Measurements from ENCODE around the gene DNAJA4.

The DNAJA4 gene

DNA sequence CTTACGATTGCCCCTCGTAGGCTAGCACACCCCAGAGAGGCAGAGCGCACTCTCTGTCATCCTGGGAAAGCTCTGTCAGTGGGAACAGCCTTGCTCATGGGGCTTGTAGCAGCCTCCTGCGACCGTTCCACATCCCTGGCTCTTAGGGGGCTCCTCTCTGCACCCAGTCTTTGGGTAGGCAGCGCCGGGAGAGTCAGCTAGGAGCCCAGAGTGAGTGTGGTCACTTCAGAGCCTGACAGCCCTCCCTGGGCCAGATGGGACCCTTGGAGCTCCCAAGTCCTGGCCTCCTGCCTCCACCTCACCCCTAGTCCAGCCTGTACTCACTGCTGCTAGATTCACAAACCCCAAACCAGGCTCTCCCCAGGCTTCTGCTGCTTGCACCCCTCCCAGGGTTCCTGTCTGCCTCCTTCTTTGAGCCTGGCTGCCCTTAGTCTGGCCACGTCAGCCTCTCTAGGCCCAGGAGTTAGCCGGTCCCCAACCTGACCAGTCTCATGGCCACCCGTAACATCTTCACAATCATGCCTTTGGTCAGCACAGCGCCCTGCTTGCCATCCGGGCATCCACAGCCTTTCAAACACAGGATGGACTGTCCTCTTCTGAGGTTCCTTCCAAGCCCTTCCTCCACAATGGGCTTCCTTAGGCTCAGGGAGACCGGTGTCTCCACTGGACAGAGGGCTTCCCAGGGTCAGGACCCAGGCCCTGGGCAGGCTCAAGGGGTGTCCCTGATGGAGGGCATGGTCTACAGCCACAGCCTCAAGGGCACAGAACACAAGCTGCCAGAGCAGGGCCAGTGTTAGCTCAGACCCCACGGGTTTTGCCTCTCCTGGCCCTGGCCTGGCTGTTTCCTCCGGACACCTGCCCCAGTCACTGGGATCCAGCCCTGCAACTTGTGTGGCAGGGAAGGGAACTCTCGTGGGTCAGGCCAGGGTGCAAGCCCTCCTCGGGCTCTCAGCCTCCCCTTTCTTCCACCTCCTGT, 34.6 kb upstream of the DNAJA4 start:
- Histone ChIP-seq H3K4me1 (ENCODE audit: control insufficient read depth, insufficient read depth, low read length) (peaks cover 1% of the 10 kb centered on the region), H3K36me3 (ENCODE audit: control insufficient read depth, insufficient read depth, low read length) (no peaks in the 10 kb centered on the region), H3K27me3 (ENCODE audit: control insufficient read depth, insufficient read depth, low read length) (no peaks in the 10 kb centered on the region), H3K27ac (ENCODE audit: low read length) (no peak overlapping the region), H3K9me3 (ENCODE audit: control insufficient read depth, insufficient read depth, low read length) (no peaks in the 10 kb centered on the region), H3K4me3 (ENCODE audit: low read length) (no peak overlapping the region)
- no peak for DNase-seq (ENCODE audit: low read depth, low spot score)
- no CpG with 5 or more reads among the region's 17 CpGs for WGBS (ENCODE audit: insufficient coverage, insufficient read length)

DNA sequence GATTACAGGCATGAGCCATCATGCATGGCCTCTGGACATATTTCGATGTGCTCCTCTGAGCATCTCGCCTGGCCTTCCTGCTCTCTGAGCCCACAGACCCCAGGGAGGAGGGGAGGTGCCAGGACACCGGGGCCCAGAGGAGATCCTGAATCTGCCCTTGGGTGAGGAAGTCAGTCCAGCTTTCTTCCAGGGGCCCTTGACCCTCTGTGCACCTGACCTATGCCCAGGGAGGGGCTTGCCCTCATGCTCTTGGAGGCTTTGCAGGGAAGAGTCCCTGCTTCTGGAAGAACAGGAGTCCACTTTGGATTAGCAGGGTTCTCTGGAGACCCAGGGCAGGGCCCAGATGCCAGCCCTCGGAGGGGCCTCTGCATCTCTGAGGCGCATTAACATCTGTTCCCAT, 31.4 kb upstream of the DNAJA4 start:
- no CpG with 5 or more reads among the region's 5 CpGs for whole genome bisulfite sequencing (ENCODE audit: insufficient coverage, insufficient read length)
- Histone ChIP-seq H3K36me3 (ENCODE audit: control insufficient read depth, insufficient read depth, low read length) (no peaks in the 10 kb centered on the region), H3K27me3 (ENCODE audit: control insufficient read depth, insufficient read depth, low read length) (no peaks in the 10 kb centered on the region), H3K9me3 (ENCODE audit: control insufficient read depth, insufficient read depth, low read length) (no peaks in the 10 kb centered on the region), H3K4me1 (ENCODE audit: control insufficient read depth, insufficient read depth, low read length) (peaks cover 4% of the 10 kb centered on the region), H3K4me3 (ENCODE audit: low read length) (no peak overlapping the region), H3K27ac (ENCODE audit: low read length) (no peak overlapping the region)
- DNase-seq (ENCODE audit: low read depth, low spot score): no peak

DNA sequence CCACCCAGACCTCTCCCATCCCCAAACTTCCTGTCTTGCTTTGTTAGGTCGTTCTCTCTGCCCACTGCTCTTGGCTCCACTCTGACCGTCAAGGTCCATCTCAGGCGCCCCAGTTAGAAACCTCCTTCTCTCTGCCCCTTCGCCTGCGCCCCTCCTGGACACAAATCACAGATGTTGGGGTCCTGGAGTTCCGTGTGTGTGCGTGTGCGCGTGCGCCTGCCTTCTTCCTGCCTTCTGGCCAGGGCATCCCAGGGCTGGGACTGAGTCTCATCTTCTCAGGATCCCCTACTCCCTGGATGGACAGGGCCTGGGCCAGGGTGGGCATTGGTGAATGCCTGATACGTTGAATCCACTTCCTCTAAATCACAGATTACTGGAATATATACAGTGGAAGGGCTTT, 30.9 kb upstream of the DNAJA4 start:
- no peaks in the 10 kb centered on the region for H3K36me3 ChIP-seq (ENCODE audit: control insufficient read depth, insufficient read depth, low read length)
- H3K27me3 ChIP-seq (ENCODE audit: control insufficient read depth, insufficient read depth, low read length): no peaks in the 10 kb centered on the region
- WGBS (ENCODE audit: insufficient coverage, insufficient read length): no CpG with 5 or more reads among the region's 11 CpGs
- H3K27ac ChIP-seq (ENCODE audit: low read length): no peak overlapping the region
- H3K4me1 ChIP-seq (ENCODE audit: control insufficient read depth, insufficient read depth, low read length): peaks cover 4% of the 10 kb centered on the region
- no peaks in the 10 kb centered on the region for H3K9me3 ChIP-seq (ENCODE audit: control insufficient read depth, insufficient read depth, low read length)
- DNase-seq (ENCODE audit: low read depth, low spot score): no peak
- H3K4me3 ChIP-seq (ENCODE audit: low read length): no peak overlapping the region

DNA sequence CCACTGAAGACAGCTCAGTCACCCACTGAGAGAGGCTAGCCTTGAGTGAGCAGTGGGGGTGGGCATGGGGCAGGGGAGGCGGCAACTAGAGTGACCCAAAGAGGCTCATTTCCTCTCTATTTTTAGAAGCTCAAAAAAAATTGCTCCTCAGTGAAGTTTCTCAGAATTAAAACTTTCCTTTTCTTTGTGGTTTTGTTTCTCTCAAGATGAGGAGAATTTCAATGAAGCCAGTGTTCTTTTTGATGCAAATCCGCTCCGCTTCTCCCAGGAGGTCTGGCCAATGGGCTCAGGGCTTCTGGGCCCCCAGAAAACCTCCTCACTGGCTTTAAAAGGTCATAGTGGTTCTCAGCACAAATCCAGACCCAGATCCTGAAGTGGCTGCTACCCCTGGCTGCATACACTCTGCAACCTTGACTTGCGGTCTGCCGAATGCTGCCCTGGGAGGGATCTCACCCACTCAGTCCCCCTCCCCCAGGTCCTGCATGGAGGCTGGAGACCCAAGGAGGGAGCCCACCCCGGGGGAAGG, 29.8 kb upstream of the DNAJA4 start, which contains the start of gene ACSBG1:
Gene ACSBG1 (minus strand): TSS at position 51 of the 526 bp plus-strand sequence. CDS start 64 bp downstream, outside the sequence.
- Histone ChIP-seq H3K9me3 (ENCODE audit: control insufficient read depth, insufficient read depth, low read length) (no peaks in the 10 kb centered on the region), H3K27me3 (ENCODE audit: control insufficient read depth, insufficient read depth, low read length) (no peaks in the 10 kb centered on the region), H3K36me3 (ENCODE audit: control insufficient read depth, insufficient read depth, low read length) (no peaks in the 10 kb centered on the region), H3K27ac (ENCODE audit: low read length) (no peak within 1 kb of the TSS), H3K4me1 (ENCODE audit: control insufficient read depth, insufficient read depth, low read length) (peaks cover 4% of the 10 kb centered on the region), H3K4me3 (ENCODE audit: low read length) (no peak within 1 kb of the TSS)
- WGBS (ENCODE audit: insufficient coverage, insufficient read length): no CpG with 5 or more reads among the region's 6 CpGs
- DNase-seq (ENCODE audit: low read depth, low spot score): no peak

DNA sequence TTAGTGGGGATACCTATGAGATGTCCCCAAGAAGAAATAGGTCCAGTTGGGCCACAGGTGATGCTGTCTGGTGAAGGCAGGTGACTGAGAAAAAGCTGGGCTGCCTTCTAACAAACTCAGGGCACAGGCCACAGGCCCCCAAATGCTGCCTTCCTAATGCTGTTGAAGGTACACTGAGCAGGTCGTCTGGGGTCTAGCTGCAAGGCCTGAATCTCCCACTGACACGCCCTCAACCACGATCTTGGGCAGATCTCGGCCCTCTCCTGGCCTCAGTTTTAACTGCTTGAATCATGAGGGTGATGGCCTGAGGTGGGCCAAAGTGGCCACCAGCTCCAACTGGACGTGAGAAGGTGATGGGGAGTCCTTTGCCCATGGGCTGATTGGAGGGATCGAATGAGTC, 27.9 kb upstream of the DNAJA4 start:
- no peak overlapping the region for H3K4me3 ChIP-seq (ENCODE audit: low read length)
- H3K27me3 ChIP-seq (ENCODE audit: control insufficient read depth, insufficient read depth, low read length): no peaks in the 10 kb centered on the region
- no peak for DNase-seq (ENCODE audit: low read depth, low spot score)
- no CpG with 5 or more reads among the region's 6 CpGs for WGBS (ENCODE audit: insufficient coverage, insufficient read length)
- no peaks in the 10 kb centered on the region for H3K36me3 ChIP-seq (ENCODE audit: control insufficient read depth, insufficient read depth, low read length)
- H3K27ac ChIP-seq (ENCODE audit: low read length): no peak overlapping the region
- no peaks in the 10 kb centered on the region for H3K9me3 ChIP-seq (ENCODE audit: control insufficient read depth, insufficient read depth, low read length)
- H3K4me1 ChIP-seq (ENCODE audit: control insufficient read depth, insufficient read depth, low read length): peaks cover 4% of the 10 kb centered on the region

DNA sequence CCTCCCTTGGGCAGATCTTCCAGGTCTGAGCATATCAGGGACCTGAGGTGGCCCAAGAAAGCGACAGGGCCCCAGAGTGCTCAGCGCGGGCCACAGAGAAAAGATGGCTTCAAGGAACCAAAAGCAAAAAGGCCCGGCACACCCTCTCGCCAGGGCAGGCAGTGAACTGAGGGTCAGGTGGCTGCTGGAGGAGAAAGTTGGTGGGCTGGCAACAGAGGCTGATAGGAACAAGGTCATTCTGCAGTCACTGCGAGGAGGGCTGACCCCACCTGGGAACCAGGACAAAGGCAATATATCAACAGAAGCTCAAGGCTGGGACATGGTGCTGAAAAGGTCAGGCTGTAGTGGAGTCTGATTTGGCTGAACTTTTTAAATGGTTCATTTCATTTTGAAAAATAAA, 27.2 kb upstream of the DNAJA4 start:
- Histone ChIP-seq H3K27me3 (ENCODE audit: control insufficient read depth, insufficient read depth, low read length) (no peaks in the 10 kb centered on the region), H3K27ac (ENCODE audit: low read length) (no peak overlapping the region), H3K4me1 (ENCODE audit: control insufficient read depth, insufficient read depth, low read length) (peaks cover 4% of the 10 kb centered on the region), H3K9me3 (ENCODE audit: control insufficient read depth, insufficient read depth, low read length) (no peaks in the 10 kb centered on the region), H3K4me3 (ENCODE audit: low read length) (no peak overlapping the region), H3K36me3 (ENCODE audit: control insufficient read depth, insufficient read depth, low read length) (no peaks in the 10 kb centered on the region)
- no CpG with 5 or more reads among the region's 6 CpGs for WGBS (ENCODE audit: insufficient coverage, insufficient read length)
- DNase-seq (ENCODE audit: low read depth, low spot score): no peak

DNA sequence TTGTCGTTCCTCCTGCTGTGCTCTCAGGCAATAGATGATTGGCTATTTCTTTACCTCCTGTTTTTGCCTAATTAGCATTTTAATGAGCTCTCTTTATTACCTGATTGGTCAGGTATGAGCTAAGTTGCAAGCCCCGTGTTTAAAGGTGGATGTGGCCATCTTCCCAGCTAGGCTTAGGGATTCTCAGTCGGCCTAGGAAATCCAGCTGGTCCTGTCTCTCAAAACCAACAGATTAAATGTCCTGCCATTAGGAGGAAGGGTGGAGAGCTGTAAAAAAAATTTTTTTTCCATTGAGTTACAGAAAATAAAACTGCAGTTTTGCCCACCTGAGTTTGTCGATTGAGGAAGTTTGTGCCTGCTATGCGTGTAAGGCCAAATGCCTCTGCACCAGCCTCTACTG, 24.6 kb upstream of the DNAJA4 start:
- WGBS (ENCODE audit: insufficient coverage, insufficient read length): no CpG with 5 or more reads among the region's 5 CpGs
- no peaks in the 10 kb centered on the region for H3K9me3 ChIP-seq (ENCODE audit: control insufficient read depth, insufficient read depth, low read length)
- H3K27me3 ChIP-seq (ENCODE audit: control insufficient read depth, insufficient read depth, low read length): no peaks in the 10 kb centered on the region
- H3K4me1 ChIP-seq (ENCODE audit: control insufficient read depth, insufficient read depth, low read length): peaks cover 6% of the 10 kb centered on the region
- no peaks in the 10 kb centered on the region for H3K36me3 ChIP-seq (ENCODE audit: control insufficient read depth, insufficient read depth, low read length)
- no peak for DNase-seq (ENCODE audit: low read depth, low spot score)
- H3K4me3 ChIP-seq (ENCODE audit: low read length): no peak overlapping the region
- no peak overlapping the region for H3K27ac ChIP-seq (ENCODE audit: low read length)

DNA sequence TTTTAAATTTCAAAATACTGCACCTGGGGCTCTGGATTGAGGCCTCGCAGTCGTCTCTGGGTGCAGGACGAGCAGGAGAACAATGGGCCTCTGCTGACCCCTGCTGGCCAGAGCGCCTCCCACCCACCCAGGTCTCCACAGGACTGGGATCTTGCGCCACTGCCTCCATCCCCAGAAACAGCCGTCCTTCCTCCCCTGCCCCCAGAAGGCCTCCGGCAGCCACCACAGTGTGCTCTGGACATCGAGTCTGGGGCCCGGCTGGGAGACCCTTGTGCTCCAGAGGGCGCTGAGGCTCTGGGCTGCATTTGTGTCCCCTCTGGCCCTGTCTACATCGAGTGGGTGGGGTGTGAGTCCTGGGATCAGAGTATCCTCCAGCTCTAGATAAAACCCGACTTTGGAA, 23.3 kb upstream of the DNAJA4 start:
- Histone ChIP-seq H3K4me3 (ENCODE audit: low read length) (no peak overlapping the region), H3K27me3 (ENCODE audit: control insufficient read depth, insufficient read depth, low read length) (no peaks in the 10 kb centered on the region), H3K9me3 (ENCODE audit: control insufficient read depth, insufficient read depth, low read length) (no peaks in the 10 kb centered on the region), H3K27ac (ENCODE audit: low read length) (no peak overlapping the region), H3K4me1 (ENCODE audit: control insufficient read depth, insufficient read depth, low read length) (0 out of 2 replicates have a peak, but pooled peaks cover 4% of the 10 kb centered on the region), H3K36me3 (ENCODE audit: control insufficient read depth, insufficient read depth, low read length) (no peaks in the 10 kb centered on the region)
- no CpG with 5 or more reads among the region's 12 CpGs for WGBS (ENCODE audit: insufficient coverage, insufficient read length)
- DNase-seq (ENCODE audit: low read depth, low spot score): peak; percentile 71

DNA sequence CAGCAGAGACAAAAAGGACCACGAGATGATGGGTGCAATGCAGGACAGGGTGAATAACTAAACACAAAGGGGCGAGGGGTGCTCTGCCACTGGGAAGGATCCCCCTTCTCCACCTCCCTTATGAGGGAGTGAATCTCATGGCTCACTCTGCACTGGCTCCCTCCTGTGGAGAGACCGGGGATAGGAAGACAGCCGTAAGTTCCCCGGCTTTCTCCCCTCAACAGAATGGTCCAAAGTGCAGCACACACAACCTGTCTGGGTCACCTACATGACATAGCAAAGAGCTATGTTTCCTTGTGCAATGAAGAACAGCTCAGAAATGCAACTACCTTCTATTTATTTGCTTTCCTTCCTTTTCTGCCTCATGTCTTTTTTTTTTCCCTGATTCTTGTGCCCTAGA, 22.2 kb upstream of the DNAJA4 start:
- H3K36me3 ChIP-seq (ENCODE audit: control insufficient read depth, insufficient read depth, low read length): no peaks in the 10 kb centered on the region
- H3K27me3 ChIP-seq (ENCODE audit: control insufficient read depth, insufficient read depth, low read length): no peaks in the 10 kb centered on the region
- H3K4me3 ChIP-seq (ENCODE audit: low read length): no peak overlapping the region
- 0 out of 2 replicates have a peak, but pooled peaks cover 4% of the 10 kb centered on the region for H3K4me1 ChIP-seq (ENCODE audit: control insufficient read depth, insufficient read depth, low read length)
- no peak for DNase-seq (ENCODE audit: low read depth, low spot score)
- WGBS (ENCODE audit: insufficient coverage, insufficient read length): no CpG with 5 or more reads among the region's 5 CpGs
- no peak overlapping the region for H3K27ac ChIP-seq (ENCODE audit: low read length)
- H3K9me3 ChIP-seq (ENCODE audit: control insufficient read depth, insufficient read depth, low read length): no peaks in the 10 kb centered on the region

DNA sequence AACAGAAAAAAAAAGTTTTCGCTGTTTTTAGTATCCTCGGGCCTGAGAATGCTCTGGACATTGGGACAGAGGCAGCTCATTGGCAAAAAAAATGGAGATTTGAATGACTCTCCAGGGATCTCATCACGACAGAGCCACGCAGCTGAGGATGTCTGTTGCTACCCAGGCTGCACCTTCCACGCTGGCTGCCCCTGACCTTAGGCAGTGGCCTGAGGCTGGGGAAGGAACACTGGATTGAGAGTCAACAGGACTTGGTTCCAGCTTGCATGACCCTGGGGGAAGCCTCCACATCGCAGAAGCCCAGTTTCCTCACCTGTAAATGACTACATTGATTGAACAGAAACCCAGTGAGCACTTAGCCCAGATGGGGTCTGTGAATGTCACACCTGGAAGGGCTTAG, 21.3 kb upstream of the DNAJA4 start:
- no peaks in the 10 kb centered on the region for H3K36me3 ChIP-seq (ENCODE audit: control insufficient read depth, insufficient read depth, low read length)
- DNase-seq (ENCODE audit: low read depth, low spot score): no peak
- H3K9me3 ChIP-seq (ENCODE audit: control insufficient read depth, insufficient read depth, low read length): no peaks in the 10 kb centered on the region
- no peak overlapping the region for H3K4me3 ChIP-seq (ENCODE audit: low read length)
- H3K4me1 ChIP-seq (ENCODE audit: control insufficient read depth, insufficient read depth, low read length): 0 out of 2 replicates have a peak, but pooled peaks cover 4% of the 10 kb centered on the region
- no peaks in the 10 kb centered on the region for H3K27me3 ChIP-seq (ENCODE audit: control insufficient read depth, insufficient read depth, low read length)
- H3K27ac ChIP-seq (ENCODE audit: low read length): no peak overlapping the region
- no CpG with 5 or more reads among the region's 6 CpGs for WGBS (ENCODE audit: insufficient coverage, insufficient read length)

All from iPS DF 6.9 (cell line).